ENCODE measurements around the gene PAX3. TPM values are rescaled to one million over a fixed set of nuclear protein-coding genes. Genes with fewer than 3 reads are reported as not detected.

PAX3 gene
- polyA plus RNA-seq, 4 donors, result 0.15 TPM; not detected in 3

- DNase-seq (ENCODE audit: low read depth in 4 of 4, low spot score in 3 of 4), result no peak
These were observed 60.7 kb downstream of the PAX3 start for GRCh38 chr2:222238072-222238471.

DNA sequence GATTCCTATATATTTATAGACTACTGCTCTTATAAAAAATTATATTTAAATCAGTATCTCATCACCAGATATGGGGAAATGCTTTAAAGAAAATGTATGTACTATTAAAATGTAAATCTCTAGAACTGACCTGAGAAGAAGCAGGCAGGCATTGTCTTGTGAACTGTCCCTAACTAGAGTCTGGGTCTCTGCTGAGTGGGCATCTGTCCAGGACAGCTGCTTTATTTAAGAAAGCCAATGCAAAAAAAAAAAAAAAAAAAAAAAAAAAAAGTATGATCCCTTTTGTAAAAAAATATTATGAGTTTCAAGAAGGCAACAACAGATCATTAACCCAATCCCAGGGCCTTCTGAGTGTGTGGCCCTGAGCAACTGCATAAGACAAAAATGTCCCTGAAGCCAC lies 66.0 kb downstream of the PAX3 start:
- no peak for DNase-seq (ENCODE audit: low read depth in 4 of 4, low spot score in 3 of 4)

DNA sequence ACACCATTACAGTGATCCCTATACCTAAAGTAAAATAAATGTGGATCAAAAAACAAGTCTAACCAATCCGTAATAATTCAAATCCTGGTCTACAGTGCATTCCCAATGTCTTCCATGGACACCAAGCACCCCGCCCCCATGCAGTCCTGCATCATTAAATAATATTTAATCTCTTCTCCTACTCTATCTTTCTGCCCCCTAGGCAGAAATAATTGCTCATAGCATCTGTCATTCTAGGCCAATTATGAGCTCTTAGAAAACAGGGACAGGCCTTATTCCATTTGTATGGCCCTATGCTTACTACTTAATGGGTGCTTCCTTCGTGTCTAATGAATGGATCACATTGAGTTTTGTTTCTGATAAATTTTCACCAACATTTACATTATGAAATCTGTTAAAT lies 66.4 kb downstream of the PAX3 start:
- DNase-seq (ENCODE audit: low read depth in 4 of 4, low spot score in 3 of 4), result no peak

GRCh38 chr2:222228054-222228453 lies 70.7 kb downstream of the PAX3 start:
- no peak for DNase-seq (ENCODE audit: low read depth in 4 of 4, low spot score in 3 of 4)

GRCh38 chr2:222218786-222219185 lies 80.0 kb downstream of the PAX3 start:
- no peak for DNase-seq (ENCODE audit: low read depth in 4 of 4, low spot score in 3 of 4)

DNA sequence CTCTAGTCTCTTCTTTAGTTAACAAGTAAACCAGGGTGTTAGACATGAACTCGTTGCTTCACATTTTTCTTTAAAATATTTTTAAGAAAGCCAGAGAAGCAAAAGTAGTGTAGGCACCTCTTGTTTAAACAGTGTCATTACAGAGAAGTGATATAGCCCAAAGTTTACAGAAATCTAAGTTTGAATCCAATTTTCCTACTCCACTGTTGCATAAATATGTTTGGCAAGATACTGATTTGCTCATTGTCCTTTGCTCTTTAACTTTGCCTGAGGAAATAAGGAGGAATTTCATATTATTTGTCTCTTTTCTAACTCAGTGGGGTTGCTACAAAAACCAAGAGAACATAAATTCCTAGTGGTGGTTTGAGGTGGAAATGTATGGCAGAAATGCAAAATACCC lies 81.1 kb downstream of the PAX3 start:
- DNase-seq (ENCODE audit: low read depth in 4 of 4, low spot score in 3 of 4), result no peak

GRCh38 chr2:222214885-222215284 lies 83.9 kb downstream of the PAX3 start:
- no peak for DNase-seq (ENCODE audit: low read depth in 4 of 4, low spot score in 3 of 4)

- no peak for DNase-seq (ENCODE audit: low read depth in 4 of 4, low spot score in 3 of 4)
These were observed 85.7 kb downstream of the PAX3 start for GRCh38 chr2:222213049-222213448.

DNA sequence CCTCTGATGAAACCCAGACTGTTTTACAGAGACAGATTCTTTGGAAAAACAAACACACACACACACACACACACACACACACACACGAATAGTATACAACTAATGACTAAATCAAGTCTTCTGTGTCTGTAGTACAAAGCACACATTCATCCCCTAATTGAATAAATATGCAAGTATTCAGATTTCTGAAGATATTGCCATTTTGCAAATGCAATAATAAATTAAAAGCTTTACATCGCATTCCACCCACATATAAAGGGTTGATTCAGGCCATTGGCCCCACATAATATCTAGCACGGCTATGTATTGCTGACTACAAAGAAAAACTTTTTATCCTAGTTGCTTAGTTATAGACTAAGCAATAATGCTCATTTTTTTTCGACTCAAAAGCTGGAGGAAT lies 86.2 kb downstream of the PAX3 start:
- no peak for DNase-seq (ENCODE audit: low read depth in 4 of 4, low spot score in 3 of 4)

- no peak for DNase-seq (ENCODE audit: low read depth in 4 of 4, low spot score in 3 of 4)
These were observed 90.6 kb downstream of the PAX3 start for GRCh38 chr2:222208010-222208690.

GRCh38 chr2:222205136-222205535 lies 93.7 kb downstream of the PAX3 start:
- DNase-seq (ENCODE audit: low read depth in 4 of 4, low spot score in 3 of 4), result no peak

DNA sequence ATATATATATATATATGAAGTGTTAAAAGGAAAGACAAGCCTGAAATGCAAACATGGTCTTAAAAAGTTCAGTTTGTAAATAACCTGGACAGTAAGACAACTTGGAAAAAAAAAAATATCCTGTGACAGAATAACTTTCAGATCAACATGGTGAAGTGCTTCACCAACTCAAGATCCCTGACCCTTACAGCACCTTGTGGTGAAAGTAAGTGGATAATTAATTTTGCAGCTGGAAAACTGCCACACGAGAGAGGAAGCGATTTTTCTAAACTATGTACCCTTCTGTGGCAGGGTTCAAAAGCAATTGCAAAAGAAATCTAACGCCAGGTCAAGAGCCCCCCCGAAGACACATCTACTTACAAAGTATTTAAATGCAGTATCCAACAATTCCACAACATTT lies 95.8 kb downstream of the PAX3 start:
- peak in 3 of 4 donors; percentile 5 to 18 (median 13) for DNase-seq (ENCODE audit: low read depth in 4 of 4, low spot score in 3 of 4)

DNA sequence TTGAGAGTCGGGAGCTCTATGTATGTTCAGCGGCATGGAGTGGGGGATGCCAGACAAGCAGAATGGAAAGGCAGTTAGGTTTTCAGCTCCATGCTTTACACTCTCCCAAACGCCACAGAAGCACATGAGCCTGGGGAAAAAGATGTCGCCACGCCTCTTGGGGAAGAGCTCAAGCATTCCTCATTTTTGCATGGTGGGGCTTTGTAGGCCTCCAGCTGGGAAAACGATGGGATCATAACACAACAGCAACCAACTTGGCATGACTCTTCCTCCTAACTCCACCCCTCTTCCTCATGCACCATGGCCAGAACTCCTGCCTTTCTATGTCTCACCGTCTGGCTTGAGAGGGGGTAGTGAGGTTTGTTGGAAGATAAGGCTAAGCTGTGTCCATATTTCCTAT lies 102.6 kb downstream of the PAX3 start:
- no peak for DNase-seq (ENCODE audit: low read depth in 4 of 4, low spot score in 3 of 4)

DNA sequence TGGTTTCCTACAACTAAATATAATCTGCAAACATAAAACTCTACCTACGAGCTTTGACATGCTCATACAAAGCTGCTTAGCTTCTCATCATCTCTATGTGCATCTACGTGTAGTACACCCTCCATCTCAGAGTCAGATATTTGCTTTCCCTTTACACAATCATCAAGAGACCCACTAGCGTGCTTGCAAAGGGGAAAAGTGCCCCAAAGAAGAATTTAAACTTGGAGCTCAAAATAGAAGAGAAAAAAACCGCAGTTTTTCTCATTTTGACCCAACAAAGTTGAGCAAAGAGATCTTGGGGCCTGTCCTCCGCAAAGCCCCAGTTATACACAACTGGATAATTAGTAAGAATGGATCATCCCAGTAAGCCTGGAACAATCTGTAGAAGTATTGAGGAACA lies 104.1 kb downstream of the PAX3 start:
- DNase-seq (ENCODE audit: low read depth in 4 of 4, low spot score in 3 of 4), result no peak

GRCh38 chr2:222193328-222193983 lies 105.3 kb downstream of the PAX3 start:
- DNase-seq (ENCODE audit: low read depth in 4 of 4, low spot score in 3 of 4), result no peak

DNA sequence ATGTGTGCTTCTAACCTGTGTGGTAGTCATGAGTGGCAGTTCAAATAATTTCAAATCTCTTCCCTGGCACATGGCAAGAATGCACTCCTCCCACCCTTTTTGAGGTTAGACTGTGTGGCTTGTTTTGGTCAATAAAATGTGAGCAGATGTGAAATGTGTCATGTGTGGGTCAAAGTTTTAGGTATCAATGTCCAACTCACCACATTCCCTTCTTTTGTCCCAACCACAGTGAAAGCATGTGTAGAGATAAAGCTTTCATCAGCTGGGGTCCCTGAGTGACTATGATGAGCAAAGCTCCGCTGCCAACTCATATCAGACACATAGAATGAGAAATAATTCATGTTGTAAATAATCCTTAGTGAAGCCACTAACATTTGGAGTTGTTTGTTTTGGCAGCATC lies 118.2 kb downstream of the PAX3 start:
- no peak for DNase-seq (ENCODE audit: low read depth in 4 of 4, low spot score in 3 of 4)

- DNase-seq (ENCODE audit: low read depth in 4 of 4, low spot score in 3 of 4), result no peak
These were observed 119.2 kb downstream of the PAX3 start for GRCh38 chr2:222179592-222179991.

DNA sequence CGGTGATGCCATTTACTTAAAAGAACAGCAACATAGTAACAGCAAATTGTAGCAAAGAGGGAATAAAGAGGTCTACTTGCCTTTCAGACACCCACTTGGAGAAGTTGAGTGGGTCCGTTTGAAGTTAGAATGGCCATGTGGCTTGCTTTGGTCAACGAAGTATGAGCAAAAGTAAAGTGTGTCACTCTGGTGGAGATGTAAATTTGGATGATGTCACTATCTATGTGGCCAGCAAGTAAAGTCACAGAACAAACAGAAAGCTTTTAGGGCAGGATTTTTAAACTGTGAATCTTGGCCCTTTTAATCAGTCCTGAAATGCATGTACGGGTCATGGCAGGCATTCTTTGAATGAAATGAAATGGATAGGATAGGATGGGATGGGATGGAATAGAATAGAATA lies 120.3 kb downstream of the PAX3 start:
- no peak for DNase-seq (ENCODE audit: low read depth in 4 of 4, low spot score in 3 of 4)

DNA sequence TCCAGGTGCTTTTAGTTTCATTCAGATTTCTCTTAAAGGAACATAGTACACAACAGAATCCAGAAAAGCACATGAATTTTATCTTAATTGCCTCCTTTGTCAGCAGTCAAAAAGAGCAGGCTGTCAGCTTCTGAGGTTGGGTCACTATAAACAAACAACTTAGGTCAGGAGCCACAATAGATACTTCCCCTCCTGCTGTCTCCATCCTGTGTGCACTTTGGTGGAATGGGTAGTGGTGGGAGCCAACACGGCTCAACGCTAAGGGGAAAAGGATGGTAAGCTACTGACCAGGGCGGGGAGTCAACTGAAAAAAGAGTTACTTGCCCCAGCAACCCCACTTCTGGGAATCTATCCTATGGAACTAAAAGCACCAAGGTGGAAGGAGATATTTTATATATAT lies 121.9 kb downstream of the PAX3 start:
- no peak for DNase-seq (ENCODE audit: low read depth in 4 of 4, low spot score in 3 of 4)

- DNase-seq (ENCODE audit: low read depth in 4 of 4, low spot score in 3 of 4), result peak in 1 of 4 donors; percentile 3
These were observed 124.3 kb downstream of the PAX3 start for GRCh38 chr2:222174450-222174849.

DNA sequence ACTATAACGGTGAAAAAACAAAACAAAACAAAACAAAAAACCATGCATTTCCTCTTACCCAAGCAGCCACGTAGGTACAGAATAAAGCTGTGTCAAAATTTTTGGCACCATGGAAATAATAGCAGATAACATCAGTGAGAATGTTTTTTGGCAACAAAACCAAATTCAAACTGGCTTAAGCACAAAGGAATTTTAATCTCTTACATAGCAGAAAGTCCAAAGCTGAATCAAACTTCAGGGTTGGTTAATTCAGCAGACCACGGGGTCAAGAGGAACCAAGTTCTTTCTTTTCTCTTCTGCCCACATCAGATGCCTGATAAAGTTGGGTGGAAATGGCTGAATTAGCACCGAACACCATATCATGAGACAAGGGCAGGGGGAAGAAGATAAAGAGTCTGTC lies 129.5 kb downstream of the PAX3 start:
- peak in 1 of 4 donors; percentile 3 for DNase-seq (ENCODE audit: low read depth in 4 of 4, low spot score in 3 of 4)

DNA sequence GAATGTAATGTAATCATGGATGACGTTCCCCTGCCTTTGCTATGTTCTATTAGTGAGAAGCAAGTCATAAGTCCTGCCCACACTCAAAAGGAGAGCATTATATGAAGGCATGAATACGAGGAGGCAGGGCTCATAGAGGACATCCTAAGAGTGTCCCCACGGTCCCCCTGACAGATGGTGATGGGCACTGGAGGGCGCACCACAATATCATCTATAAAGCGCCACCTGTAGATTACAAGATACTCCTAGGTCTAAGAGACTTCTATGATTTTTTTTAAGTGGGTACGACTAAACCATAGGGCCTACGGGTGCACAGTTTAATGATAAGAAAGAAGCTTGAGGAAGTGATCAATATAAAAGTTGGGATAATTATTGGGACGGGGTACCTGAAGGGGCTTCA lies 131.0 kb downstream of the PAX3 start:
- DNase-seq (ENCODE audit: low read depth in 4 of 4, low spot score in 3 of 4), result no peak

DNA sequence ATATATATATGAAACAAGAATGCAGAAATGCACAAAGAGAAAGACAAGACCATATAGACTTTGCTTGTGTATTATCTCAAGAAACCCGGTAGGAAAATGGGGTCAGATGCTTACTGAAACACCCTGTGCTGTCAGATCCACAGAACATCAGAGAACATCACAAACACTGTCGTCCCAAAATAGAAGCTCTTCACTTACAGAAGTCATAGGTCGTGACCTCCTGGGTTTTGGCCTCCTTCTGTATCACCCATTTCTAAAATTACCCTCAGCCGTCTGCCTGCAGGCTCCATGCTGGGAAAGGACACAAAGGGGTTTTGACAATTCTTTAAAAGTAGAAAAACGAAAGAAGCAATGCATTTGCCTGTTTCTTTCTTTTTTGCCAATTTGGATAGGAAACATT lies 137.9 kb downstream of the PAX3 start:
- DNase-seq (ENCODE audit: low read depth in 4 of 4, low spot score in 3 of 4), result no peak
